ENCODE results near the gene KLF3.
"Not testable (repeated sequence)": the region's sequence is repeated elsewhere in the genome, so short reads cannot be mapped to it uniquely, and the experiment has no call there.

KLF3 gene

GRCh38 chr4:38663801-38664705 is at the start of gene KLF3:
Gene KLF3 (plus strand): TSS chr4:38664199. CDS start chr4:38680626, 16,427 bp downstream.
- peak; percentile 75 for DNase-seq

- DNase-seq, result no peak
Observed at GRCh38 chr4:38614231-38614630, 49.8 kb upstream of the KLF3 start.

- no peak for DNase-seq
Observed at GRCh38 chr4:38615847-38616246, 48.2 kb upstream of the KLF3 start.

GRCh38 chr4:38618505-38618904 is 45.5 kb upstream of the KLF3 start:
- DNase-seq, result no peak

GRCh38 chr4:38619316-38619715 is 44.7 kb upstream of the KLF3 start:
- DNase-seq, result no peak

GRCh38 chr4:38620065-38620464 is 43.9 kb upstream of the KLF3 start:
- DNase-seq, result no peak

GRCh38 chr4:38620527-38621027 is 43.4 kb upstream of the KLF3 start:
- DNase-seq, result no peak

GRCh38 chr4:38621028-38621684 is 42.8 kb upstream of the KLF3 start:
- peak; percentile 15 for DNase-seq

- no peak for DNase-seq
Observed at GRCh38 chr4:38621831-38622230, 42.2 kb upstream of the KLF3 start.

GRCh38 chr4:38622340-38622739 is 41.7 kb upstream of the KLF3 start:
- DNase-seq, result not testable (repeated sequence)

GRCh38 chr4:38623260-38623659 is 40.7 kb upstream of the KLF3 start:
- DNase-seq, result no peak

GRCh38 chr4:38624311-38624710 is 39.7 kb upstream of the KLF3 start:
- DNase-seq, result no peak

- no peak for DNase-seq
Observed at GRCh38 chr4:38625508-38625907, 38.5 kb upstream of the KLF3 start.

- not testable (repeated sequence) for DNase-seq
Observed at GRCh38 chr4:38626901-38627444, 37.0 kb upstream of the KLF3 start.

- DNase-seq, result no peak
Observed at GRCh38 chr4:38630519-38630918, 33.5 kb upstream of the KLF3 start.

- DNase-seq, result no peak
Observed at GRCh38 chr4:38634047-38634759, 29.8 kb upstream of the KLF3 start.

GRCh38 chr4:38639242-38639641 is 24.8 kb upstream of the KLF3 start:
- DNase-seq, result no peak

GRCh38 chr4:38641811-38642210 is 22.2 kb upstream of the KLF3 start:
- DNase-seq, result no peak

- DNase-seq, result no peak
Observed at GRCh38 chr4:38644201-38644600, 19.8 kb upstream of the KLF3 start.

- no peak for DNase-seq
Observed at GRCh38 chr4:38647101-38647819, 16.7 kb upstream of the KLF3 start.

- DNase-seq, result no peak
Observed at GRCh38 chr4:38650133-38650532, 13.9 kb upstream of the KLF3 start.

- no peak for DNase-seq
Observed at GRCh38 chr4:38654273-38654672, 9.7 kb upstream of the KLF3 start.
